Measurements from ENCODE around the gene ATAD5. TPM values are rescaled to one million over a fixed set of nuclear protein-coding genes. Genes with fewer than 3 reads are reported as not detected.

ATAD5 gene
- total and polyA plus RNA-seq, 2 of the 13 experiments (the other 11 are each of a cell fraction or from before 2014, with no cell fraction given), result 1.8 to 10.7 TPM

DNA sequence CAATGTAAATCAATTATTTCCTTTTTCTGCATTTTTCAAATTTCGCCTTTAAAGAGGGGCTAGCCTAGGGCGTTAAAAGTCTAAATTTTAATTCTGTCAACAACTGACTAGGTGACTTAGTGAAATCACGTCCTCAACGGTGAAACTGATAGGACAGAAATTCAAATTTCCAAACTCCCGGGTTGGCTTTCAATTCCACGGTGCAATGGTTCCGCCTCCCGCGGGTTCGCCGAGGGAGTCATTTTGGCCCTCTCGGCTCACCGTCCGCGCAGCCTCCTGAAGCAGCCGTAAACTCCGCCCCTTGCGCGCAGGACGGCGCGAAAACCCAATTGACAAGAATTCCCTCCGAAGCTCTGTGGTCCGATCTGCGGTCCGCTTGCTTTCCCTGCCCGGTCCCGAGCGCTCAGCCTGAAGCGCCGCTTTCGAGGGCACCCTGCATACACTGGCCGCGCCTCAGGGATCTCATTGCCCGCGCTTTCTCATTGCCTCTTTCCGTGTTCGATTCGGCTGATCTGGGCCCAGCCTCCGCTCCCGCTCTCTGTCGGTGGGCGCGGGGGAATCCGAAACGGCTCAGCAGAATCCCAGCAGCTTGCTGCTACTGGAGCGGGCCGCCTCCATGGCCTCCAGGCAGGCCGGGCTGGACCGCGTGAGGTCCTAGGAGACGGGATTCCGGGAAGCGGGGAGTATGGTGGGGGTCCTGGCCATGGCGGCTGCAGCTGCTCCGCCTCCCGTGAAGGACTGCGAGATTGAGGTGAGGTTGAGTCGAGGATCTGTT lies at the start of gene ATAD5 (continued):
- TF ChIP-seq NFE2L1 (CRISPR knock-in tag; IDR thresholded peaks at IDR 0.05; ENCODE audit: borderline replicate concordance) (0 out of 2 replicates have a peak, but pooled peaks have one; percentile 39), ZNF10 (CRISPR knock-in tag; IDR thresholded peaks at IDR 0.05; ENCODE audit: borderline replicate concordance, low read depth) (no peak), ZNF101 (CRISPR knock-in tag; IDR thresholded peaks at IDR 0.05; ENCODE audit: borderline replicate concordance, low read depth) (no peak), SNAI1 (CRISPR knock-in tag; IDR thresholded peaks at IDR 0.05; ENCODE audit: borderline replicate concordance) (no peak), NR2F2 (IDR thresholded peaks at IDR 0.05; ENCODE audit: borderline replicate concordance, low read depth) (no peak; the same call in 1 of the 2 replicates), ZNF460 (CRISPR knock-in tag; IDR thresholded peaks at IDR 0.05; ENCODE audit: borderline replicate concordance) (no peak; the same call in 1 of the 2 replicates), ZNF296 (CRISPR knock-in tag; conservative IDR thresholded peaks at IDR 0.05) (no peak), ZNF446 (CRISPR knock-in tag; IDR thresholded peaks at IDR 0.05) (no peak), ELF1 (CRISPR knock-in tag; IDR thresholded peaks at IDR 0.05) (peak; percentile 88), KLF13 (CRISPR knock-in tag; IDR thresholded peaks at IDR 0.05) (no peak), SOX13 (IDR thresholded peaks at IDR 0.05) (no peak), SOX13 (CRISPR knock-in tag; conservative IDR thresholded peaks at IDR 0.05 in 1 of 2, IDR thresholded peaks at IDR 0.05 in 1 of 2) (peak in 1 of 2 experiments; percentile 29; a peak in 2 of 4 replicates)
- TF ChIP-seq, protein P1, sequence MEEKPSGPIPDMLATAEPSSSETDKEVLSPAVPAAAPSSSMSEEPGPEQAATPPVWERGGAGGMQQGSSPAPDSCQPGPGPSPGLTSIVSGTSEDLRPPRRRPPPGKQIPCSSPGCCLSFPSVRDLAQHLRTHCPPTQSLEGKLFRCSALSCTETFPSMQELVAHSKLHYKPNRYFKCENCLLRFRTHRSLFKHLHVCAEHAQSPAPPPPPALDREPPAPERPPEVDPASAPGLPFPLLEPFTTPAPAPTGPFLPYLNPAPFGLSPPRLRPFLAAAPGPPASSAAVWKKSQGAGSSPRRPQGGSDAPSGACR (CRISPR knock-in tag; IDR thresholded peaks at IDR 0.05), result no peak
- TF ChIP-seq, protein P2, sequence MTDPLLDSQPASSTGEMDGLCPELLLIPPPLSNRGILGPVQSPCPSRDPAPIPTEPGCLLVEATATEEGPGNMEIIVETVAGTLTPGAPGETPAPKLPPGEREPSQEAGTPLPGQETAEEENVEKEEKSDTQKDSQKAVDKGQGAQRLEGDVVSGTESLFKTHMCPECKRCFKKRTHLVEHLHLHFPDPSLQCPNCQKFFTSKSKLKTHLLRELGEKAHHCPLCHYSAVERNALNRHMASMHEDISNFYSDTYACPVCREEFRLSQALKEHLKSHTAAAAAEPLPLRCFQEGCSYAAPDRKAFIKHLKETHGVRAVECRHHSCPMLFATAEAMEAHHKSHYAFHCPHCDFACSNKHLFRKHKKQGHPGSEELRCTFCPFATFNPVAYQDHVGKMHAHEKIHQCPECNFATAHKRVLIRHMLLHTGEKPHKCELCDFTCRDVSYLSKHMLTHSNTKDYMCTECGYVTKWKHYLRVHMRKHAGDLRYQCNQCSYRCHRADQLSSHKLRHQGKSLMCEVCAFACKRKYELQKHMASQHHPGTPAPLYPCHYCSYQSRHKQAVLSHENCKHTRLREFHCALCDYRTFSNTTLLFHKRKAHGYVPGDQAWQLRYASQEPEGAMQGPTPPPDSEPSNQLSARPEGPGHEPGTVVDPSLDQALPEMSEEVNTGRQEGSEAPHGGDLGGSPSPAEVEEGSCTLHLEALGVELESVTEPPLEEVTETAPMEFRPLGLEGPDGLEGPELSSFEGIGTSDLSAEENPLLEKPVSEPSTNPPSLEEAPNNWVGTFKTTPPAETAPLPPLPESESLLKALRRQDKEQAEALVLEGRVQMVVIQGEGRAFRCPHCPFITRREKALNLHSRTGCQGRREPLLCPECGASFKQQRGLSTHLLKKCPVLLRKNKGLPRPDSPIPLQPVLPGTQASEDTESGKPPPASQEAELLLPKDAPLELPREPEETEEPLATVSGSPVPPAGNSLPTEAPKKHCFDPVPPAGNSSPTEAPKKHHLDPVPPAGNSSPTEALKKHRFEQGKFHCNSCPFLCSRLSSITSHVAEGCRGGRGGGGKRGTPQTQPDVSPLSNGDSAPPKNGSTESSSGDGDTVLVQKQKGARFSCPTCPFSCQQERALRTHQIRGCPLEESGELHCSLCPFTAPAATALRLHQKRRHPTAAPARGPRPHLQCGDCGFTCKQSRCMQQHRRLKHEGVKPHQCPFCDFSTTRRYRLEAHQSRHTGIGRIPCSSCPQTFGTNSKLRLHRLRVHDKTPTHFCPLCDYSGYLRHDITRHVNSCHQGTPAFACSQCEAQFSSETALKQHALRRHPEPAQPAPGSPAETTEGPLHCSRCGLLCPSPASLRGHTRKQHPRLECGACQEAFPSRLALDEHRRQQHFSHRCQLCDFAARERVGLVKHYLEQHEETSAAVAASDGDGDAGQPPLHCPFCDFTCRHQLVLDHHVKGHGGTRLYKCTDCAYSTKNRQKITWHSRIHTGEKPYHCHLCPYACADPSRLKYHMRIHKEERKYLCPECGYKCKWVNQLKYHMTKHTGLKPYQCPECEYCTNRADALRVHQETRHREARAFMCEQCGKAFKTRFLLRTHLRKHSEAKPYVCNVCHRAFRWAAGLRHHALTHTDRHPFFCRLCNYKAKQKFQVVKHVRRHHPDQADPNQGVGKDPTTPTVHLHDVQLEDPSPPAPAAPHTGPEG (CRISPR knock-in tag; IDR thresholded peaks at IDR 0.05), result peak; percentile 49; the same call in 1 of the 2 replicates
- TF ChIP-seq, protein P3, sequence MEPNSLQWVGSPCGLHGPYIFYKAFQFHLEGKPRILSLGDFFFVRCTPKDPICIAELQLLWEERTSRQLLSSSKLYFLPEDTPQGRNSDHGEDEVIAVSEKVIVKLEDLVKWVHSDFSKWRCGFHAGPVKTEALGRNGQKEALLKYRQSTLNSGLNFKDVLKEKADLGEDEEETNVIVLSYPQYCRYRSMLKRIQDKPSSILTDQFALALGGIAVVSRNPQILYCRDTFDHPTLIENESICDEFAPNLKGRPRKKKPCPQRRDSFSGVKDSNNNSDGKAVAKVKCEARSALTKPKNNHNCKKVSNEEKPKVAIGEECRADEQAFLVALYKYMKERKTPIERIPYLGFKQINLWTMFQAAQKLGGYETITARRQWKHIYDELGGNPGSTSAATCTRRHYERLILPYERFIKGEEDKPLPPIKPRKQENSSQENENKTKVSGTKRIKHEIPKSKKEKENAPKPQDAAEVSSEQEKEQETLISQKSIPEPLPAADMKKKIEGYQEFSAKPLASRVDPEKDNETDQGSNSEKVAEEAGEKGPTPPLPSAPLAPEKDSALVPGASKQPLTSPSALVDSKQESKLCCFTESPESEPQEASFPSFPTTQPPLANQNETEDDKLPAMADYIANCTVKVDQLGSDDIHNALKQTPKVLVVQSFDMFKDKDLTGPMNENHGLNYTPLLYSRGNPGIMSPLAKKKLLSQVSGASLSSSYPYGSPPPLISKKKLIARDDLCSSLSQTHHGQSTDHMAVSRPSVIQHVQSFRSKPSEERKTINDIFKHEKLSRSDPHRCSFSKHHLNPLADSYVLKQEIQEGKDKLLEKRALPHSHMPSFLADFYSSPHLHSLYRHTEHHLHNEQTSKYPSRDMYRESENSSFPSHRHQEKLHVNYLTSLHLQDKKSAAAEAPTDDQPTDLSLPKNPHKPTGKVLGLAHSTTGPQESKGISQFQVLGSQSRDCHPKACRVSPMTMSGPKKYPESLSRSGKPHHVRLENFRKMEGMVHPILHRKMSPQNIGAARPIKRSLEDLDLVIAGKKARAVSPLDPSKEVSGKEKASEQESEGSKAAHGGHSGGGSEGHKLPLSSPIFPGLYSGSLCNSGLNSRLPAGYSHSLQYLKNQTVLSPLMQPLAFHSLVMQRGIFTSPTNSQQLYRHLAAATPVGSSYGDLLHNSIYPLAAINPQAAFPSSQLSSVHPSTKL (CRISPR knock-in tag; IDR thresholded peaks at IDR 0.05), result peak; percentile 66; the same call in 1 of the 2 replicates
- TF ChIP-seq, protein P4, sequence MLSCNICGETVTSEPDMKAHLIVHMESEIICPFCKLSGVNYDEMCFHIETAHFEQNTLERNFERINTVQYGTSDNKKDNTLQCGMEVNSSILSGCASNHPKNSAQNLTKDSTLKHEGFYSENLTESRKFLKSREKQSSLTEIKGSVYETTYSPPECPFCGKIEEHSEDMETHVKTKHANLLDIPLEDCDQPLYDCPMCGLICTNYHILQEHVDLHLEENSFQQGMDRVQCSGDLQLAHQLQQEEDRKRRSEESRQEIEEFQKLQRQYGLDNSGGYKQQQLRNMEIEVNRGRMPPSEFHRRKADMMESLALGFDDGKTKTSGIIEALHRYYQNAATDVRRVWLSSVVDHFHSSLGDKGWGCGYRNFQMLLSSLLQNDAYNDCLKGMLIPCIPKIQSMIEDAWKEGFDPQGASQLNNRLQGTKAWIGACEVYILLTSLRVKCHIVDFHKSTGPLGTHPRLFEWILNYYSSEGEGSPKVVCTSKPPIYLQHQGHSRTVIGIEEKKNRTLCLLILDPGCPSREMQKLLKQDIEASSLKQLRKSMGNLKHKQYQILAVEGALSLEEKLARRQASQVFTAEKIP (CRISPR knock-in tag; IDR thresholded peaks at IDR 0.05; ENCODE audit: borderline replicate concordance), result no peak

Data from HepG2 (cell line).